GF-D8 (cell line): ENCODE measurements around the gene SLC44A4.
A peak's percentile ranks its signal among the peaks of the same experiment; 100 is the strongest.
"Not testable (repeated sequence)": the region's sequence is repeated elsewhere in the genome, so short reads cannot be mapped to it uniquely, and the experiment has no call there.

Source experiments
- DNase-seq: peaks from one replicate; lab custom pipeline; 2025; lab: John Stamatoyannopoulos, UW

SLC44A4 gene

GRCh38 chr6:31827286-31828079 lies 51.3 kb downstream of the SLC44A4 start, which contains the start of gene HSPA1B:
TSS of gene HSPA1B (plus strand) at chr6:31827738. CDS start at chr6:31827951, 213 bp downstream.
- peak; percentile 99 for DNase-seq

GRCh38 chr6:31826793-31827285 lies 52.0 kb downstream of the SLC44A4 start:
- peak; percentile 81 for DNase-seq

GRCh38 chr6:31825553-31825952 lies 53.2 kb downstream of the SLC44A4 start:
- no peak for DNase-seq

- peak; percentile 29 for DNase-seq
These were observed 55.1 kb downstream of the SLC44A4 start for GRCh38 chr6:31823592-31824196.

GRCh38 chr6:31822036-31822821 lies 56.6 kb downstream of the SLC44A4 start:
- peak; percentile 81 for DNase-seq

- DNase-seq, result no peak
These were observed 57.3 kb downstream of the SLC44A4 start for GRCh38 chr6:31821301-31822035.

GRCh38 chr6:31820399-31820798 lies 58.4 kb downstream of the SLC44A4 start:
- DNase-seq, result not testable (repeated sequence)

GRCh38 chr6:31819871-31820299 lies 58.9 kb downstream of the SLC44A4 start:
- no peak for DNase-seq

- DNase-seq, result not testable (repeated sequence)
These were observed 60.8 kb downstream of the SLC44A4 start for GRCh38 chr6:31817929-31818511.

GRCh38 chr6:31817133-31817928 lies 61.5 kb downstream of the SLC44A4 start:
- DNase-seq, result peak; percentile 50

GRCh38 chr6:31815025-31815838 lies 63.6 kb downstream of the SLC44A4 start, which contains the start of the genes HSPA1A and HSPA1L:
TSS of gene HSPA1A (plus strand) at chr6:31815543. CDS start at chr6:31815757, 214 bp downstream.
TSS of gene HSPA1L (minus strand) at chr6:31815283. CDS start at chr6:31811972, 3,311 bp downstream.
- peak; percentile 91 for DNase-seq

- peak; percentile 79 for DNase-seq
These were observed 64.1 kb downstream of the SLC44A4 start for GRCh38 chr6:31814677-31815024.

- no peak for DNase-seq
These were observed 65.3 kb downstream of the SLC44A4 start for GRCh38 chr6:31813465-31813849.
